HL-60 (cell line): ENCODE measurements around the gene NRARP.
"Not testable (repeated sequence)": the region's sequence is repeated elsewhere in the genome, so short reads cannot be mapped to it uniquely, and the experiment has no call there.

ENCODE experiments used
- DNase-seq, 2 experiments: peaks; one replicate each; pipeline ENCODE4 v3.0.0-alpha.2; 2010 to 2020; ENCODE audit warnings: low read depth in 1 of 2, low spot score in 1 of 2
- H3K27ac ChIP-seq: fragments of 250-450 bp; sonication (Bioruptor Pico); replicated peaks from 2 replicates; pipeline ENCODE4 v1.5.1; 2020; ENCODE audit warnings: mild to moderate bottlenecking, moderate library complexity
- H3K27me3 ChIP-seq: fragments of 250-450 bp; sonication (Bioruptor Pico); 2 replicates; pipeline ENCODE4 v1.5.1; 2021; ENCODE audit warnings: mild to moderate bottlenecking, moderate library complexity; ENCODE audit not compliant: insufficient read depth, poor library complexity, severe bottlenecking
- H3K4me3 ChIP-seq: replicated peaks from 2 replicates; pipeline ENCODE4 v1.5.1; 2011; ENCODE audit warnings: mild to moderate bottlenecking, control low read depth, low read length; ENCODE audit not compliant: insufficient read depth
- GABPA ChIP-seq: IDR thresholded peaks from 2 replicates; pipeline ENCODE4 v1.6.1; 2012; ENCODE audit warnings: low read depth
- POLR2AphosphoS5 ChIP-seq: IDR thresholded peaks from 2 replicates; pipeline ENCODE4 v1.6.1; 2012; ENCODE audit warnings: low read depth
- REST ChIP-seq: IDR thresholded peaks from 2 replicates; pipeline ENCODE4 v1.6.1; 2012; ENCODE audit warnings: low read depth; ENCODE audit not compliant: insufficient replicate concordance
- SPI1 ChIP-seq: IDR thresholded peaks from 2 replicates; pipeline ENCODE4 v1.6.1; 2012; ENCODE audit warnings: low read depth, mild to moderate bottlenecking, borderline replicate concordance
- TF ChIP-seq, protein P1 (sequence below): IDR thresholded peaks from one replicate; pipeline ENCODE4 v1.5.1; 2011; ENCODE audit warnings: low read length, control low read depth, inconsistent platforms; ENCODE audit not compliant: insufficient read depth

NRARP gene

DNA sequence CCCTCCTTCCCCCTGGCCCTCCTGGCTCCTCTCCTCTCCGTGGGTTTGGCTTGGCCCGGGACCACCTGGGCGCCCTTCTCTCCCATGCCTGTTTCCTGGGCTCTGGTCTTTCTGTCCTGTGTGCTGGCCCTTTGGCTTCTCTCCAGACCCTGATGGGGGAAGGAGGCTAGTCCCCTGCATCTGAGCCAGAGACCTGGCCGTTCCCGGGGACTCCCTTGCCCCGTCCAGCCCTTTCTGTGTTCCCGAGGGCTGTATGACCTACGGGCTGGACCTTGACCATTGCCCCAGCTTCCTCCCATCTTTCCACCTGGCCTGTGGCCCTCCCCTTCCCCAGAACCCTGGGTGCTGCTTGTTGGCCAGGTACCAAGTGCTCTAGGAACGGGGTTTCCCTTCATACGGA, 38.6 kb downstream of the NRARP start:
- TF ChIP-seq POLR2AphosphoS5, result no peak
- TF ChIP-seq GABPA, result no peak
- no peak for TF ChIP-seq SPI1
- TF ChIP-seq, protein P1, sequence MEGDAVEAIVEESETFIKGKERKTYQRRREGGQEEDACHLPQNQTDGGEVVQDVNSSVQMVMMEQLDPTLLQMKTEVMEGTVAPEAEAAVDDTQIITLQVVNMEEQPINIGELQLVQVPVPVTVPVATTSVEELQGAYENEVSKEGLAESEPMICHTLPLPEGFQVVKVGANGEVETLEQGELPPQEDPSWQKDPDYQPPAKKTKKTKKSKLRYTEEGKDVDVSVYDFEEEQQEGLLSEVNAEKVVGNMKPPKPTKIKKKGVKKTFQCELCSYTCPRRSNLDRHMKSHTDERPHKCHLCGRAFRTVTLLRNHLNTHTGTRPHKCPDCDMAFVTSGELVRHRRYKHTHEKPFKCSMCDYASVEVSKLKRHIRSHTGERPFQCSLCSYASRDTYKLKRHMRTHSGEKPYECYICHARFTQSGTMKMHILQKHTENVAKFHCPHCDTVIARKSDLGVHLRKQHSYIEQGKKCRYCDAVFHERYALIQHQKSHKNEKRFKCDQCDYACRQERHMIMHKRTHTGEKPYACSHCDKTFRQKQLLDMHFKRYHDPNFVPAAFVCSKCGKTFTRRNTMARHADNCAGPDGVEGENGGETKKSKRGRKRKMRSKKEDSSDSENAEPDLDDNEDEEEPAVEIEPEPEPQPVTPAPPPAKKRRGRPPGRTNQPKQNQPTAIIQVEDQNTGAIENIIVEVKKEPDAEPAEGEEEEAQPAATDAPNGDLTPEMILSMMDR, result no peak
- DNase-seq, result no peak
- H3K27me3 ChIP-seq, result no peaks in the 10 kb centered on the region
- no peak overlapping the region for H3K4me3 ChIP-seq
- no peak overlapping the region for H3K27ac ChIP-seq

- no peak overlapping the region for H3K4me3 ChIP-seq
- H3K27ac ChIP-seq, result no peak overlapping the region
- H3K27me3 ChIP-seq, result no peaks in the 10 kb centered on the region
- DNase-seq, result no peak
- no peak for TF ChIP-seq SPI1
- no peak for TF ChIP-seq POLR2AphosphoS5
- TF ChIP-seq GABPA, result no peak
- TF ChIP-seq REST, result no peak
- TF ChIP-seq, protein P1, result no peak
Observed at GRCh38 chr9:137262909-137263285, 39.2 kb downstream of the NRARP start.

DNA sequence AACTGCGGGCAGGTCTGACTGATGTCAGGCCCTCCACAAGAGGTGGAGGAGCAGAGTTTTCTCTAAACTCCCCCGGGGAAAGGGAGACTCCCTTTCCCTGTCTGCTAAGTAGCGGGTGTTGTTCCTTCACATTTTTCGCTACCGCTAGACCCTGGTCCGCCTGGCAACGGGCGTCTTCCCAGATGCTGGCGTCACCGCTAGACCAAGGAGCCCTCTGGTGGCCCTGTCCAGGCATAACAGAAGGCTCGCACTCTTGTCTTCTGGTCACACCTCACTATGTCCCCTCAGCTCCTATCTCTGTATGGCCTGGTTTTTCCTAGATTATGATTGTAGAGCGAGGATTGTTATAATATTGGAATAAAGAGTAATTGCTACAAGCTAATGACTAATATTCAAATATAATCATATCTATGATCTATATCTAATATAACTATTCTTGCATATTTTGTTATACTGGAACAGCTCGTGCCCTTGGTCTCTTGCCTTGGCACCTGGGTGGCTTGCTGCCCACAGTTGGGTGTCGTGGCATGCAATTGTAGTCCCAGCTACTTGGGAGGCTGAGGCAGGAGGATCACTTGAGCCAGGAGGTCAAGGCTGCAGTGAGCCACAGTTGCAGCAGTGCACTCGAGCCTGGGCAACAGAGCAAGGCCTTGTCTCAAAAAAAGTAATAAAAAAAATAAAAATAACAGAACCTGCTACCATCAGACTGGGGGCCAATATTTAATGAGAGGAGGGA, 39.7 kb downstream of the NRARP start:
- H3K4me3 ChIP-seq, H3K27ac ChIP-seq, H3K27me3 ChIP-seq, DNase-seq: not testable (repeated sequence)

- Histone ChIP-seq H3K27me3 (no peaks in the 10 kb centered on the region), H3K4me3 (no peak overlapping the region), H3K27ac (no peak overlapping the region)
- TF ChIP-seq SPI1, result no peak
- TF ChIP-seq POLR2AphosphoS5, result no peak
- TF ChIP-seq, protein P1, result no peak
- no peak for TF ChIP-seq GABPA
- no peak for TF ChIP-seq REST
- DNase-seq, result no peak
Observed at GRCh38 chr9:137256856-137257255, 45.2 kb downstream of the NRARP start.
